ENCODE data around the gene DLG5.

Gene DLG5

DNA sequence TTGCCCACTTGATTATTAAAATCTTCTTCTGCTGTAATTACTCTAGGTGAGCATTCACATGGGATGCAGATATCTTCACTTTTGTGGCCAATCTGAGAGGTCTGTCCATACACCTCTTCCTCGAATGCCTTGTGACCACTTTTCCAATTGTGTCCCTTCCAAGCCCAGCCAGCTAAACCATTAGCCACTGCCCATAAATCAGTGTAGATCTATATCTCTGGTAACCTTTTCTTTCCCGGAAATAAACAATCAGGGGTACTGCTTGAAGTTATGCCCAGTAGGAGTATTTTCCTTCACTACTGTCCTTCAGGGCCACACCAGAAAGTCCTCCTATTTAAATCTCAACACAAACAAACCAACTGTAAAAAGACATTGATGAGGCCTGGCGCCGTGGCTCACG lies 184.4 kb downstream of the DLG5 start:
- DNase-seq, result no peak

DNA sequence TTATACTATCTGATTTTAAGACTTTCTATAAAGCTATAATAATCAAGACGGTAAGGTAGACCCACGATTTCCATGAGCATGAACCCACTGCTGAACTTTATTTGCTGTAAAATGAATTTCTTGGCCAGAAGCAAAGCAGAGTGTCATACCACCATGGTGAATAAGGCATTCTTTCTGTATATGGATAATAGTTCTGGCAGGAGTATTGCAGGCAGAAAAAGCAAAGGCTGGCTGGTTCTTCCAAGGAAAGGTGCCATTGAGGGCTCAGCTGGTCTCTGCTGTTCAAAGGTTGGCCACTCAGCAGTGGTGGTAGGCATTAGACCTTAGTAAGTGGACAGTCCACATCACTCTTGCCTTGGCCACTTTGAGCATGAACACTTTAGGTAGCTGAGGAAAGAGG lies 184.8 kb downstream of the DLG5 start:
- peak; percentile 50 for DNase-seq
